Measurements from ENCODE around the gene MCM8. TPM values are rescaled to one million over a fixed set of nuclear protein-coding genes. Genes with fewer than 3 reads are reported as not detected.

The MCM8 gene
- total RNA-seq, 1 donor from 2014 or later = 4.2 TPM

GRCh38 chr20:5974531-5974930 lies 24.1 kb downstream of the MCM8 start:
- Mint-ChIP-seq H3K4me1 (ENCODE audit: low read depth) (peaks cover 7% of the 10 kb centered on the region), H3K36me3 (ENCODE audit: low read depth) (peaks cover 7% of the 10 kb centered on the region), H3K27ac (ENCODE audit: unreplicated experiment) (no peak overlapping the region), H3K27me3 (ENCODE audit: low read depth) (no peaks in the 10 kb centered on the region), H3K4me3 (ENCODE audit: unreplicated experiment) (no peak overlapping the region), H3K9me3 (ENCODE audit: low read depth) (no peaks in the 10 kb centered on the region)
- TF ChIP-seq CTCF (IDR thresholded peaks at IDR 0.05) = no peak
- DNase-seq (ENCODE audit: low spot score) = no peak

GRCh38 chr20:5975778-5976177 lies 25.3 kb downstream of the MCM8 start:
- H3K4me3 Mint-ChIP-seq (ENCODE audit: unreplicated experiment) = no peak overlapping the region

GRCh38 chr20:5977223-5977622 lies 26.8 kb downstream of the MCM8 start:
- no peak for DNase-seq (ENCODE audit: low spot score)
- Mint-ChIP-seq H3K9me3 (ENCODE audit: low read depth) (no peaks in the 10 kb centered on the region), H3K36me3 (ENCODE audit: low read depth) (peaks cover 7% of the 10 kb centered on the region), H3K27me3 (ENCODE audit: low read depth) (no peaks in the 10 kb centered on the region), H3K4me3 (ENCODE audit: unreplicated experiment) (no peak overlapping the region), H3K27ac (ENCODE audit: unreplicated experiment) (no peak overlapping the region), H3K4me1 (ENCODE audit: low read depth) (peaks cover 7% of the 10 kb centered on the region)
- no peak for TF ChIP-seq CTCF (IDR thresholded peaks at IDR 0.05)

More at GRCh38 chr20:5975778-5976177, 25.3 kb downstream of the MCM8 start:
- Mint-ChIP-seq H3K36me3 (ENCODE audit: low read depth) (peaks cover 7% of the 10 kb centered on the region), H3K9me3 (ENCODE audit: low read depth) (no peaks in the 10 kb centered on the region), H3K27ac (ENCODE audit: unreplicated experiment) (no peak overlapping the region), H3K27me3 (ENCODE audit: low read depth) (no peaks in the 10 kb centered on the region), H3K4me1 (ENCODE audit: low read depth) (peaks cover 7% of the 10 kb centered on the region)
- DNase-seq (ENCODE audit: low spot score) = no peak
- no peak for TF ChIP-seq CTCF (IDR thresholded peaks at IDR 0.05)

- no peak for DNase-seq (ENCODE audit: low spot score)
- peaks cover 5% of the 10 kb centered on the region for H3K4me1 Mint-ChIP-seq (ENCODE audit: low read depth)
- TF ChIP-seq CTCF (IDR thresholded peaks at IDR 0.05) = no peak
- H3K4me3 Mint-ChIP-seq (ENCODE audit: unreplicated experiment) = no peak overlapping the region
- H3K36me3 Mint-ChIP-seq (ENCODE audit: low read depth) = peaks cover 7% of the 10 kb centered on the region
- no peaks in the 10 kb centered on the region for H3K9me3 Mint-ChIP-seq (ENCODE audit: low read depth)
- no peaks in the 10 kb centered on the region for H3K27me3 Mint-ChIP-seq (ENCODE audit: low read depth)
- no peak overlapping the region for H3K27ac Mint-ChIP-seq (ENCODE audit: unreplicated experiment)
Measured at GRCh38 chr20:5977975-5978374, 27.5 kb downstream of the MCM8 start.

- Mint-ChIP-seq H3K4me1 (ENCODE audit: low read depth) (no peaks in the 10 kb centered on the region), H3K9me3 (ENCODE audit: low read depth) (no peaks in the 10 kb centered on the region), H3K4me3 (ENCODE audit: unreplicated experiment) (no peak overlapping the region), H3K36me3 (ENCODE audit: low read depth) (peaks cover 7% of the 10 kb centered on the region), H3K27me3 (ENCODE audit: low read depth) (no peaks in the 10 kb centered on the region), H3K27ac (ENCODE audit: unreplicated experiment) (no peak overlapping the region)
- DNase-seq (ENCODE audit: low spot score) = no peak
- TF ChIP-seq CTCF (IDR thresholded peaks at IDR 0.05) = no peak
Measured at GRCh38 chr20:5979801-5980200, 29.3 kb downstream of the MCM8 start.
